DLD1 (cell line): Measurements from ENCODE around the gene MED14.

Source experiments
- in situ Hi-C: cut with HindIII; loops from 2 replicates; pipeline ENCODE4 v1.10.0; 2017; ENCODE audit warnings: low sequenced_read_pairs

The MED14 gene

GRCh38 chrX:40663880-40664630 lies 71.3 kb downstream of the MED14 start:
- in situ Hi-C loops: no loop called here

- in situ Hi-C loops: no loop called here
Measured at GRCh38 chrX:40663078-40663740, 72.1 kb downstream of the MED14 start.

- in situ Hi-C loops: no loop called here
Measured at GRCh38 chrX:40661489-40661888, 73.9 kb downstream of the MED14 start.

- in situ Hi-C loops: no loop called here
Measured at GRCh38 chrX:40660381-40660780, 75.0 kb downstream of the MED14 start.

GRCh38 chrX:40653535-40653934 lies 81.8 kb downstream of the MED14 start:
- in situ Hi-C loops: no loop called here

- in situ Hi-C loops: no loop called here
Measured at GRCh38 chrX:40652664-40653063, 82.7 kb downstream of the MED14 start.

- in situ Hi-C loops: no loop called here
Measured at GRCh38 chrX:40651620-40652223, 83.6 kb downstream of the MED14 start.

- in situ Hi-C loops: no loop called here
Measured at GRCh38 chrX:40647307-40648197, 87.8 kb downstream of the MED14 start, which contains the start of gene CXorf38. CXorf38 (minus strand) TSS chrX:40647561; CDS start chrX:40647520, 41 bp downstream.

GRCh38 chrX:40646489-40647306 lies 88.6 kb downstream of the MED14 start:
- in situ Hi-C loops: no loop called here

GRCh38 chrX:40644821-40645358 lies 90.5 kb downstream of the MED14 start:
- in situ Hi-C loops: no loop called here

- in situ Hi-C loops: no loop called here
Measured at GRCh38 chrX:40644176-40644575, 91.2 kb downstream of the MED14 start.

- in situ Hi-C loops: no loop called here
Measured at GRCh38 chrX:40637687-40638086, 97.7 kb downstream of the MED14 start.

- in situ Hi-C loops: no loop called here
Measured at GRCh38 chrX:40632199-40632598, 103.1 kb downstream of the MED14 start.

GRCh38 chrX:40628506-40628905 lies 106.8 kb downstream of the MED14 start:
- in situ Hi-C loops: no loop called here

- in situ Hi-C loops: no loop called here
Measured at GRCh38 chrX:40625294-40625693, 110.0 kb downstream of the MED14 start.

GRCh38 chrX:40623665-40624064 lies 111.7 kb downstream of the MED14 start:
- in situ Hi-C loops: no loop called here

GRCh38 chrX:40623139-40623536 lies 112.2 kb downstream of the MED14 start, which contains the start of gene MPC1L:
MPC1L (plus strand) TSS chrX:40623428; CDS start chrX:40623566, 138 bp downstream.
- in situ Hi-C loops: no loop called here

- in situ Hi-C loops: no loop called here
Measured at GRCh38 chrX:40622479-40623138, 112.7 kb downstream of the MED14 start.

- in situ Hi-C loops: no loop called here
Measured at GRCh38 chrX:40617566-40617965, 117.8 kb downstream of the MED14 start.
